Lower leg skin (tissue), 3 donors: ENCODE data around the gene MAP4K3.

Experiments used
- CTCF ChIP-seq, 3 donors: fragments of 450-650 bp; IDR thresholded peaks; one replicate each; pipeline ENCODE4 v1.5.1; 2016; ENCODE audit warnings: antibody characterized with exemption in 3 of 3, mild to moderate bottlenecking in 3 of 3, moderate library complexity in 2 of 3
- POLR2A ChIP-seq, 2 donors: fragments of 450-650 bp; IDR thresholded peaks; one replicate each; pipeline ENCODE4 v1.6.1; 2016 to 2017; ENCODE audit warnings: antibody characterized with exemption in 2 of 2, mild to moderate bottlenecking in 1 of 2, moderate library complexity in 1 of 2

GRCh38 chr2:39320162-39320561, 116.9 kb downstream of the MAP4K3 start:
- no peak for TF ChIP-seq CTCF (IDR thresholded peaks at IDR 0.05)
- no peak for TF ChIP-seq POLR2A (IDR thresholded peaks at IDR 0.05)
